GM19467 (cell line): ENCODE measurements around the gene TYRP1.

Experiments used
- ATAC-seq: cut with Tn5 transposase; IDR thresholded peaks from one replicate; pipeline ENCODE4 v1.9.1; 2021; ENCODE audit warnings: mild to moderate bottlenecking, moderate library complexity; ENCODE audit not compliant: unreplicated experiment

The TYRP1 gene

GRCh38 chr9:12730198-12730597, 37.0 kb downstream of the TYRP1 start:
- ATAC-seq: no peak

- ATAC-seq: no peak
Measured at GRCh38 chr9:12730927-12731326, 37.7 kb downstream of the TYRP1 start.

- ATAC-seq: no peak
Measured at GRCh38 chr9:12732971-12733370, 39.8 kb downstream of the TYRP1 start.

- ATAC-seq: no peak
Measured at GRCh38 chr9:12735665-12736064, 42.5 kb downstream of the TYRP1 start.

- no peak for ATAC-seq
Measured at GRCh38 chr9:12737871-12738270, 44.7 kb downstream of the TYRP1 start.

GRCh38 chr9:12739014-12739652, 45.9 kb downstream of the TYRP1 start:
- ATAC-seq: no peak

- ATAC-seq: no peak
Measured at GRCh38 chr9:12740845-12741244, 47.7 kb downstream of the TYRP1 start.

GRCh38 chr9:12748016-12748415, 54.8 kb downstream of the TYRP1 start:
- ATAC-seq: no peak

GRCh38 chr9:12748954-12749353, 55.8 kb downstream of the TYRP1 start:
- ATAC-seq: no peak

GRCh38 chr9:12753931-12754330, 60.7 kb downstream of the TYRP1 start:
- no peak for ATAC-seq

- ATAC-seq: no peak
Measured at GRCh38 chr9:12759761-12760160, 66.6 kb downstream of the TYRP1 start.
